Immature natural killer cell (primary cell): ENCODE data around the gene CTSD. TPM values are rescaled to one million over a fixed set of nuclear protein-coding genes. Genes with fewer than 3 reads are reported as not detected.

Experiments
- polyA plus RNA-seq, 3 donors: library from polyadenylated mRNA; unstranded; fragments of 300-500 nt; fragmentation: Illumina TruSeq; gene quantifications; one replicate each; pipeline ENCODE4 v1.2.3, GENCODE V29; 2021

CTSD gene
- polyA plus RNA-seq, 3 donors from 2014 or later = 471 to 795 (median 488) TPM

Other genes starting within 250 kb of the CTSD start
- under 1 TPM in 1 of 3 donors, not detected in 2; 0.07 TPM for gene DUSP8, start 191.7 kb downstream of the CTSD start, polyA plus RNA-seq
- not detected for gene KRTAP5-1, start 178.6 kb downstream of the CTSD start, polyA plus RNA-seq
- gene KRTAP5-2, start 165.6 kb downstream of the CTSD start, polyA plus RNA-seq = not detected
- gene KRTAP5-3, start 155.5 kb downstream of the CTSD start, polyA plus RNA-seq = not detected
- gene KRTAP5-4, start 141.8 kb downstream of the CTSD start, polyA plus RNA-seq = not detected
- not detected for gene KRTAP5-5, start 134.2 kb downstream of the CTSD start, polyA plus RNA-seq
- gene KRTAP5-6, start 66.7 kb downstream of the CTSD start, polyA plus RNA-seq = not detected
- gene IFITM10, start 13.3 kb downstream of the CTSD start, polyA plus RNA-seq = under 1 TPM; 0.09 to 0.93 (median 0.39) TPM
- not detected for gene SYT8, start 71.1 kb upstream of the CTSD start, polyA plus RNA-seq
- 1 to 10 TPM in 1 of 3 donors, under 1 TPM in 1, not detected in 1; 0.54 to 2.0 TPM for gene TNNI2, start 75.1 kb upstream of the CTSD start, polyA plus RNA-seq
- 100 to 1,000 TPM; 437 to 767 (median 593) TPM for gene LSP1, start 89.2 kb upstream of the CTSD start, polyA plus RNA-seq
- gene PRR33, start 128.0 kb upstream of the CTSD start, polyA plus RNA-seq = under 1 TPM in 1 of 3 donors, not detected in 2; 0.35 TPM
- not detected for gene TNNT3, start 155.8 kb upstream of the CTSD start, polyA plus RNA-seq
- 10 to 100 TPM; 20.9 to 44.4 (median 42.4) TPM for gene MRPL23, start 183.4 kb upstream of the CTSD start, polyA plus RNA-seq
- not detected for gene H19, start 233.9 kb upstream of the CTSD start, polyA plus RNA-seq